ENCODE results near the gene RASSF4. TPM values are rescaled to one million over a fixed set of nuclear protein-coding genes. Genes with fewer than 3 reads are reported as not detected.

Gene RASSF4
- total RNA-seq, 1 experiment from 2014 or later: 2.8 TPM

- BruUV-seq (replicated peaks): no TSS peak
- Histone ChIP-seq H3K9ac (ENCODE audit: low read length) (no peak overlapping the region), H4K20me1 (ENCODE audit: insufficient read depth) (no peaks in the 10 kb centered on the region), H3K4me2 (ENCODE audit: low read length) (no peak overlapping the region), H3K27me3 (ENCODE audit: insufficient read depth, low read length) (no peaks in the 10 kb centered on the region), H3K27ac (ENCODE audit: low read depth, low read length) (no peak overlapping the region), H3K79me2 (ENCODE audit: insufficient read depth, low read length) (no peaks in the 10 kb centered on the region), H2AFZ (ENCODE audit: low read depth, low read length, poor library complexity, severe bottlenecking) (no peak overlapping the region), H3K9me3 (ENCODE audit: control insufficient read depth in 1 of 2, insufficient read depth in 1 of 2, low read depth in 1 of 2, low read length in 2 of 2) (no peaks in the 10 kb centered on the region), H3K4me1 (ENCODE audit: control insufficient read depth in 1 of 2, insufficient read depth in 2 of 2, low read length in 2 of 2) (no peaks in the 10 kb centered on the region), H3K9me2 (ENCODE audit: insufficient read depth) (no peaks in the 10 kb centered on the region), H3K36me3 (ENCODE audit: control insufficient read depth in 1 of 2, insufficient read depth in 2 of 2, low read length in 2 of 2) (no peaks in the 10 kb centered on the region), H3K4me3 (replicated peaks in 1 of 2; ENCODE audit: low read depth in 1 of 2, low read length in 2 of 2) (no peak overlapping the region)
- ATAC-seq: no peak
- TF ChIP-seq SP1 (IDR thresholded peaks at IDR 0.05; ENCODE audit: low read depth): no peak
- TF ChIP-seq SRF (IDR thresholded peaks at IDR 0.05; ENCODE audit: low read depth): no peak
- no peak for TF ChIP-seq ATF3 (IDR thresholded peaks at IDR 0.05)
- no peak for TF ChIP-seq CBX3 (IDR thresholded peaks at IDR 0.05; ENCODE audit: low read depth)
- TF ChIP-seq POLR2AphosphoS5 (IDR thresholded peaks at IDR 0.05; ENCODE audit: low read depth, low read length): no peak
- no peak for TF ChIP-seq MAX (IDR thresholded peaks at IDR 0.05)
- no peak for TF ChIP-seq FOSL1 (IDR thresholded peaks at IDR 0.05; ENCODE audit: low read depth)
- TF ChIP-seq ZBTB33 (IDR thresholded peaks at IDR 0.05; ENCODE audit: extremely low read depth, insufficient replicate concordance, low read length): no peak
- TF ChIP-seq ZNF274 (IDR thresholded peaks at IDR 0.05; ENCODE audit: low read depth, low read length): no peak
- TF ChIP-seq RAD21 (IDR thresholded peaks at IDR 0.05; ENCODE audit: low read depth): no peak
- no peak for TF ChIP-seq SIN3A (IDR thresholded peaks at IDR 0.05; ENCODE audit: low read depth)
- TF ChIP-seq POLR2A (IDR thresholded peaks at IDR 0.05; ENCODE audit: borderline replicate concordance, extremely low read depth, insufficient read depth, insufficient read length): no peak
- TF ChIP-seq YY1 (IDR thresholded peaks at IDR 0.05; ENCODE audit: extremely low read depth, insufficient replicate concordance, low read depth, low read length): no peak
- TF ChIP-seq REST (IDR thresholded peaks at IDR 0.05; ENCODE audit: low read depth): no peak
- no peak for TF ChIP-seq EGR1 (IDR thresholded peaks at IDR 0.05; ENCODE audit: low read depth)
- TF ChIP-seq JUND (IDR thresholded peaks at IDR 0.05): no peak
- RAD21 ChIA-PET (ENCODE audit: low non-redundant PET in 1 of 2, low total read pairs in 2 of 2, uncharacterized antibody in 2 of 2, unreplicated experiment in 2 of 2): no interaction called here
- intact Hi-C loops (cut with micrococcal nuclease): no loop called here
- POLR2A ChIA-PET: no interaction called here
- DNase-seq (ENCODE audit: low read depth, low spot score): no peak
- CTCF ChIA-PET: no interaction called here
These were observed 63.8 kb downstream of the RASSF4 start for GRCh38 chr10:45023426-45023825.
